Ovary (tissue), 9 donors: ENCODE data around the gene APC. TPM values are rescaled to one million over a fixed set of nuclear protein-coding genes. Genes with fewer than 3 reads are reported as not detected.

ENCODE experiments used
- DNase-seq, 5 donors: peaks; one replicate each; pipeline ENCODE4 v3.0.0-alpha.2; 2019 to 2020
- H3K27ac ChIP-seq, 2 donors: fragments of 200-600 bp; one replicate each; pipeline versions ENCODE4 v1.5.1 to v1.8.0; 2019 to 2022
- H3K27me3 ChIP-seq: fragments of 200-600 bp; one replicate; pipeline ENCODE4 v1.8.0; 2022
- H3K36me3 ChIP-seq: fragments of 200-600 bp; sonication (generic); one replicate; pipeline ENCODE4 v1.5.1; 2019
- H3K4me1 ChIP-seq: one replicate; pipeline ENCODE4 v1.8.1; 2013; ENCODE audit warnings: mild to moderate bottlenecking, moderate library complexity; ENCODE audit not compliant: insufficient read depth
- H3K4me3 ChIP-seq: fragments of 200-600 bp; sonication (generic); one replicate; pipeline ENCODE4 v1.5.1; 2017
- H3K9me3 ChIP-seq, 2 donors: fragments of 200-600 bp in 1 of 2; sonication (generic) in 1 of 2; one replicate each; pipeline versions ENCODE4 v1.5.1 to v1.8.1; 2013 to 2019; ENCODE audit warnings: mild to moderate bottlenecking in 1 of 2, moderate library complexity in 1 of 2
- CTCF ChIP-seq, 3 donors: fragments of 450-650 bp in 2 of 3; fragments of 200-600 bp in 1 of 3; IDR thresholded peaks; one replicate each; pipeline versions ENCODE4 v1.5.1 to v1.8.0; 2016 to 2022; ENCODE audit warnings: antibody characterized with exemption in 3 of 3, mild to moderate bottlenecking in 1 of 3
- EP300 ChIP-seq: sonication (generic); formaldehyde crosslinking; IDR thresholded peaks from one replicate; pipeline ENCODE4 v1.6.1; 2017; ENCODE audit warnings: antibody characterized with exemption
- POLR2A ChIP-seq: fragments of 450-650 bp; IDR thresholded peaks from one replicate; pipeline ENCODE4 v1.6.1; 2017; ENCODE audit warnings: antibody characterized with exemption, mild to moderate bottlenecking, moderate library complexity
- WGBS, 3 donors: extraction: QIAGEN DNeasy Blood & Tissue Kit in 1 of 3; methylation state at CpG; one replicate each; pipeline versions ENCODE4 v1.1.5 to v1.1.7; 2013 to 2017; 5-methylcytosine and 5-hydroxymethylcytosine counted together
- intact Hi-C, 4 donors: fragments of 100-400 bp; cut with DNase I; formaldehyde crosslinking; loops; one replicate each; pipeline versions ENCODE4 v1.11.0 to v1.15.1; 2022 to 2023
- polyA plus RNA-seq, 2 donors: library from polyadenylated mRNA; stranded (reverse); fragments of 200-250 nt in 1 of 2; fragments of 350-450 nt in 1 of 2; fragmentation: Illumina TruSeq in 1 of 2; extraction: RNeasy Lipid Tissue Mini Kit (QIAGEN cat#74804) in 1 of 2; gene quantifications; one replicate each; pipeline ENCODE4 v1.2.3, GENCODE V29; 2013 to 2014
- total RNA-seq, 7 donors: library from RNA; depleted of rRNA in 2 of 7; stranded (reverse); fragments of >200 nt in 2 of 7; fragmentation: NEBNext Ultra II Directional in 3 of 7; extraction: Animal tissue kit (Norgen Biotek cat#: 25700) in 3 of 7; gene quantifications; one replicate each; pipeline versions ENCODE4 v1.1.0 to v1.2.4, GENCODE V29; 2016 to 2023
- donor health status: DM: no; HTN: no; CAD: no; lungs with moderate emphysema.
- donor health status: DM: no; HTN: no; CAD: no.
- donor health status: Bipolar disorder and iron deficiency.
- donor health status: DM: yes; HTN: yes; CAD: no.
- donor health status: DM: no; HTN: no; CAD: no.
- donor health status: DM: yes; HTN: yes; CAD: no.

APC gene
- total and polyA plus RNA-seq, 9 donors: 5.1 to 44.6 (median 33.2) TPM

GRCh38 chr5:112822456-112822855, 84.8 kb downstream of the APC start:
- Histone ChIP-seq H3K27ac (no peak overlapping the region), H3K27me3 (no peaks in the 10 kb centered on the region), H3K4me3 (no peak overlapping the region), H3K4me1 (no peaks in the 10 kb centered on the region), H3K9me3 (no peaks in the 10 kb centered on the region), H3K36me3 (no peaks in the 10 kb centered on the region)
- TF ChIP-seq POLR2A (no peak), EP300 (no peak), CTCF (IDR thresholded peaks at IDR 0.05) (no peak)
- intact Hi-C loops: no loop called here
- 74 to 94% (median 80%) methylated on average over 4 of the region's 4 CpGs for WGBS, 3 donors
- no peak for DNase-seq

GRCh38 chr5:112823181-112823580, 85.5 kb downstream of the APC start:
- Histone ChIP-seq H3K27me3 (no peaks in the 10 kb centered on the region), H3K9me3 (no peaks in the 10 kb centered on the region), H3K36me3 (no peaks in the 10 kb centered on the region), H3K27ac (no peak overlapping the region), H3K4me1 (no peaks in the 10 kb centered on the region), H3K4me3 (no peak overlapping the region)
- WGBS, 3 donors: 91 to 98% (median 97%) methylated on average over 2 of the region's 2 CpGs
- intact Hi-C loops: no loop called here
- no peak for TF ChIP-seq POLR2A
- no peak for TF ChIP-seq CTCF (IDR thresholded peaks at IDR 0.05)
- TF ChIP-seq EP300: no peak
- no peak for DNase-seq

GRCh38 chr5:112823656-112824055, 86.0 kb downstream of the APC start:
- no peak for DNase-seq
- no peaks in the 10 kb centered on the region for H3K4me1 ChIP-seq
- WGBS, 3 donors: 94 to 97% (median 97%) methylated on average over 2 of the region's 2 CpGs
- intact Hi-C loops: no loop called here
- H3K4me3 ChIP-seq: no peak overlapping the region
- no peak overlapping the region for H3K27ac ChIP-seq
- no peaks in the 10 kb centered on the region for H3K9me3 ChIP-seq
- no peaks in the 10 kb centered on the region for H3K27me3 ChIP-seq
- TF ChIP-seq EP300 (no peak), POLR2A (no peak), CTCF (IDR thresholded peaks at IDR 0.05) (no peak)
- H3K36me3 ChIP-seq: no peaks in the 10 kb centered on the region

GRCh38 chr5:112824197-112824596, 86.5 kb downstream of the APC start:
- Histone ChIP-seq H3K36me3 (no peaks in the 10 kb centered on the region), H3K4me1 (no peaks in the 10 kb centered on the region), H3K27ac (no peak overlapping the region), H3K9me3 (no peaks in the 10 kb centered on the region), H3K4me3 (no peak overlapping the region), H3K27me3 (no peaks in the 10 kb centered on the region)
- no peak for DNase-seq
- intact Hi-C loops: no loop called here
- TF ChIP-seq POLR2A (no peak), CTCF (IDR thresholded peaks at IDR 0.05) (no peak), EP300 (no peak)

GRCh38 chr5:112830378-112830777, 92.7 kb downstream of the APC start:
- no peak overlapping the region for H3K4me3 ChIP-seq
- H3K36me3 ChIP-seq: no peaks in the 10 kb centered on the region
- no peaks in the 10 kb centered on the region for H3K27me3 ChIP-seq
- WGBS, 3 donors: 92 to 95% (median 94%) methylated on average over 2 of the region's 2 CpGs
- no peak overlapping the region for H3K27ac ChIP-seq
- no peaks in the 10 kb centered on the region for H3K9me3 ChIP-seq
- DNase-seq: no peak
- intact Hi-C loops: no loop called here
- no peak for TF ChIP-seq CTCF (IDR thresholded peaks at IDR 0.05)
- no peak for TF ChIP-seq POLR2A
- TF ChIP-seq EP300: no peak
- H3K4me1 ChIP-seq: no peaks in the 10 kb centered on the region
